Psoas muscle (tissue), 8 donors: ENCODE results near the gene OR1I1. TPM values are rescaled to one million over a fixed set of nuclear protein-coding genes. Genes with fewer than 3 reads are reported as not detected.
A peak's percentile ranks its signal among the peaks of the same experiment; 100 is the strongest.
"Not testable (repeated sequence)": the region's sequence is repeated elsewhere in the genome, so short reads cannot be mapped to it uniquely, and the experiment has no call there.

Experiments used
- ATAC-seq, 4 donors: fragments of 200-7000 bp; cut with Tn5 transposase; one replicate each; pipeline ENCODE4 v1.9.1; 2020; ENCODE audit warnings: moderate library complexity in 3 of 4, mild to moderate bottlenecking in 2 of 4
- DNase-seq, 2 donors: peaks; one replicate each; pipeline ENCODE4 v3.0.0-alpha.2; 2020
- H3K27ac ChIP-seq: fragments of 200-600 bp; one replicate; pipeline ENCODE4 v1.8.0; 2022
- H3K27me3 ChIP-seq, 3 donors: fragments of 200-600 bp in 1 of 3; one replicate each; pipeline versions ENCODE4 v1.6.1 to v1.8.0; 2013 to 2022; ENCODE audit warnings: low read length in 2 of 3, mild to moderate bottlenecking in 2 of 3, moderate library complexity in 1 of 3; ENCODE audit not compliant: insufficient read depth in 3 of 3
- H3K36me3 ChIP-seq, 2 donors: fragments of 200-600 bp in 1 of 2; one replicate each; pipeline versions ENCODE4 v1.6.1 to v1.8.0; 2013 to 2022; ENCODE audit warnings: low read depth in 1 of 2, mild to moderate bottlenecking in 1 of 2, moderate library complexity in 1 of 2; ENCODE audit not compliant: insufficient read depth in 1 of 2
- H3K4me1 ChIP-seq: fragments of 200-600 bp; one replicate; pipeline ENCODE4 v1.8.0; 2022
- H3K4me3 ChIP-seq: fragments of 200-600 bp; one replicate; pipeline ENCODE4 v1.8.0; 2022; ENCODE audit warnings: mild to moderate bottlenecking
- H3K9me3 ChIP-seq: fragments of 200-600 bp; one replicate; pipeline ENCODE4 v1.8.0; 2022
- CTCF ChIP-seq: fragments of 200-600 bp; IDR thresholded peaks from one replicate; pipeline ENCODE4 v1.8.0; 2022; ENCODE audit warnings: antibody characterized with exemption
- WGBS, 3 donors: extraction: QIAGEN DNeasy Blood & Tissue Kit; methylation state at CpG; one replicate each; pipeline versions ENCODE4 v1.1.6 to v1.1.7; 2013; 5-methylcytosine and 5-hydroxymethylcytosine counted together
- intact Hi-C, 2 donors: fragments of 100-400 bp; cut with DNase I; formaldehyde crosslinking; loops; one replicate each; pipeline versions ENCODE4 v1.11.0 to v1.14.2; 2022
- polyA plus RNA-seq, 3 donors: library from polyadenylated mRNA; stranded (reverse); fragments of 200-250 nt; gene quantifications; one replicate each; pipeline ENCODE4 v1.2.3, GENCODE V29; 2013
- total RNA-seq, 4 donors: library from RNA; stranded (reverse); fragmentation: NEBNext Ultra II Directional in 2 of 4; extraction: Animal tissue kit (Norgen Biotek cat#: 25700) in 2 of 4; gene quantifications; one replicate each; pipeline versions ENCODE4 v1.2.1 to v1.2.4, GENCODE V29; 2021 to 2023
- donor health status: healthy with polysubstance abuse.
- donor health status: DM: no; HTN: no; CAD: no; lungs with moderate emphysema.
- donor health status: Bipolar disorder and iron deficiency.
- donor health status: healthy.
- donor health status: DM: yes; HTN: yes; CAD: no.
- donor health status: DM: no; HTN: no; CAD: no.
- donor health status: DM: no; HTN: no; CAD: no.
- donor health status: DM: yes; HTN: yes; CAD: no.

Gene OR1I1
- total and polyA plus RNA-seq, 7 donors: not detected

- 75 to 83% (median 82%) methylated on average over 3 of the region's 3 CpGs for WGBS, 3 donors
- no peak for ATAC-seq
- Histone ChIP-seq H3K27me3 (no peaks in the 10 kb centered on the region), H3K4me3 (no peak overlapping the region), H3K9me3 (no peaks in the 10 kb centered on the region), H3K27ac (no peak overlapping the region), H3K36me3 (no peaks in the 10 kb centered on the region), H3K4me1 (no peaks in the 10 kb centered on the region)
- no peak for DNase-seq
- TF ChIP-seq CTCF: no peak
- intact Hi-C loops: loop anchor here in 1 of 2 donors (5.0 kb wide), 1 partner anchor 51 kb away; no protein-coding TSS in a partner anchor
Observed at GRCh38 chr19:15096223-15096622, 14.2 kb downstream of the OR1I1 start.

GRCh38 chr19:15097980-15098379 lies 16.0 kb downstream of the OR1I1 start:
- not testable (repeated sequence) for H3K4me3 ChIP-seq, H3K36me3 ChIP-seq, ATAC-seq, H3K27ac ChIP-seq, H3K27me3 ChIP-seq, H3K4me1 ChIP-seq, H3K9me3 ChIP-seq, DNase-seq
- 45 to 57% (median 52%) methylated on average over 6 of the region's 6 CpGs for WGBS, 3 donors
- intact Hi-C loops: loop anchor here in 1 of 2 donors (5.0 kb wide), 1 partner anchor 49 kb away; no protein-coding TSS in a partner anchor

GRCh38 chr19:15098460-15098859 lies 16.4 kb downstream of the OR1I1 start:
- intact Hi-C loops: loop anchor here in 1 of 2 donors (5.0 kb wide), 1 partner anchor 49 kb away; no protein-coding TSS in a partner anchor

GRCh38 chr19:15099017-15099582 lies 17.1 kb downstream of the OR1I1 start:
- ATAC-seq (no peak), DNase-seq (no peak)
- no peaks in the 10 kb centered on the region for H3K36me3 ChIP-seq
- 86 to 91% (median 89%) methylated on average over 3 of the region's 3 CpGs for WGBS, 3 donors
- H3K9me3 ChIP-seq: peaks cover 7% of the 10 kb centered on the region
- peaks cover 0 to 3% (median 0%) of the 10 kb centered on the region in 3 donors for H3K27me3 ChIP-seq
- intact Hi-C loops: loop anchor here in 1 of 2 donors (5.0 kb wide), 1 partner anchor 48 kb away; no protein-coding TSS in a partner anchor
- no peaks in the 10 kb centered on the region for H3K4me1 ChIP-seq
- no peak overlapping the region for H3K27ac ChIP-seq
- no peak for TF ChIP-seq CTCF
- no peak overlapping the region for H3K4me3 ChIP-seq

More at GRCh38 chr19:15098460-15098859, 16.4 kb downstream of the OR1I1 start:
- Histone ChIP-seq H3K4me3 (no peak overlapping the region), H3K27ac (no peak overlapping the region), H3K4me1 (no peaks in the 10 kb centered on the region), H3K36me3 (no peaks in the 10 kb centered on the region), H3K9me3 (peaks cover 6% of the 10 kb centered on the region), H3K27me3 (peaks cover 0 to 3% (median 0%) of the 10 kb centered on the region in 3 donors)
- ATAC-seq: no peak
- 73 to 77% (median 75%) methylated on average over 10 of the region's 10 CpGs for WGBS, 3 donors
- TF ChIP-seq CTCF: no peak
- DNase-seq: no peak

GRCh38 chr19:15101479-15102082 lies 19.6 kb downstream of the OR1I1 start:
- ATAC-seq (no peak), DNase-seq (no peak)
- Histone ChIP-seq H3K4me3 (no peak overlapping the region), H3K27me3 (peaks cover 0 to 15% (median 9%) of the 10 kb centered on the region in 3 donors), H3K36me3 (no peaks in the 10 kb centered on the region), H3K27ac (no peak overlapping the region), H3K4me1 (no peaks in the 10 kb centered on the region), H3K9me3 (peaks cover 7% of the 10 kb centered on the region)
- 59 to 70% (median 66%) methylated on average over 3 of the region's 3 CpGs for WGBS, 3 donors
- intact Hi-C loops: no loop called here
- peak; percentile 58 for TF ChIP-seq CTCF
